Inferior parietal cortex (tissue), 1 donor: ENCODE data around the gene MEGF8.

ENCODE experiments used
- DNase-seq: peaks from one replicate; pipeline ENCODE4 v3.0.0-alpha.2; 2016; ENCODE audit errors: extremely low spot score

Gene MEGF8

GRCh38 chr19:42386974-42387707 is 61.7 kb downstream of the MEGF8 start:
- DNase-seq = no peak

- DNase-seq = no peak
Observed at GRCh38 chr19:42388851-42389489, 63.5 kb downstream of the MEGF8 start.

- no peak for DNase-seq
Observed at GRCh38 chr19:42389899-42390298, 64.5 kb downstream of the MEGF8 start, which contains the start of gene CNFN. TSS of gene CNFN (minus strand) at chr19:42390297. CDS start at chr19:42389037, 1,260 bp downstream.

- DNase-seq = no peak
Observed at GRCh38 chr19:42392165-42392564, 66.7 kb downstream of the MEGF8 start.

GRCh38 chr19:42394751-42395150 is 69.3 kb downstream of the MEGF8 start:
- no peak for DNase-seq

- peak; percentile 99 for DNase-seq
Observed at GRCh38 chr19:42396381-42397262, 71.2 kb downstream of the MEGF8 start.

- DNase-seq = no peak
Observed at GRCh38 chr19:42397263-42398166, 72.1 kb downstream of the MEGF8 start.

- no peak for DNase-seq
Observed at GRCh38 chr19:42400404-42400803, 75.0 kb downstream of the MEGF8 start.

- peak; percentile 84 for DNase-seq
Observed at GRCh38 chr19:42401365-42402303, 76.2 kb downstream of the MEGF8 start.

GRCh38 chr19:42402376-42403116 is 77.1 kb downstream of the MEGF8 start:
- no peak for DNase-seq

- DNase-seq = no peak
Observed at GRCh38 chr19:42403586-42403985, 78.2 kb downstream of the MEGF8 start.

GRCh38 chr19:42406111-42406510 is 80.7 kb downstream of the MEGF8 start:
- DNase-seq = no peak

- DNase-seq = no peak
Observed at GRCh38 chr19:42407085-42407815, 81.8 kb downstream of the MEGF8 start.

- DNase-seq = no peak
Observed at GRCh38 chr19:42407816-42408175, 82.4 kb downstream of the MEGF8 start.

- no peak for DNase-seq
Observed at GRCh38 chr19:42409477-42409876, 84.0 kb downstream of the MEGF8 start.

GRCh38 chr19:42410371-42410770 is 84.9 kb downstream of the MEGF8 start:
- DNase-seq = no peak

GRCh38 chr19:42411581-42412178 is 86.2 kb downstream of the MEGF8 start:
- DNase-seq = no peak

- peak; percentile 56 for DNase-seq
Observed at GRCh38 chr19:42412227-42412626, 86.8 kb downstream of the MEGF8 start.
